Natural killer cell (primary cell): Measurements from ENCODE around the gene CCDC54. TPM values are rescaled to one million over a fixed set of nuclear protein-coding genes. Genes with fewer than 3 reads are reported as not detected.

Source experiments
- ATAC-seq, 3 donors: fragments of 150-1000 bp in 2 of 3; fragments of 200-7000 bp in 1 of 3; cut with Tn5 transposase; 1 replicate in 1 of 3; 2 replicates in 2 of 3; pipeline ENCODE4 v1.10.0; 2021; ENCODE audit warnings: mild to moderate bottlenecking in 2 of 3, moderate library complexity in 2 of 3
- DNase-seq, 2 donors: peaks; one replicate each; pipeline versions ENCODE4 v3.0.0 to v3.0.0-alpha.2; 2013 to 2021; ENCODE audit warnings: mixed read lengths in 1 of 2
- H3K27ac ChIP-seq: one replicate; pipeline ENCODE4 v1.5.1; 2013; ENCODE audit warnings: mild to moderate bottlenecking, low read length
- H3K27me3 ChIP-seq: one replicate; pipeline ENCODE4 v1.6.1; 2013; ENCODE audit warnings: low read length; ENCODE audit not compliant: control insufficient read depth, insufficient read depth
- H3K36me3 ChIP-seq: one replicate; pipeline ENCODE4 v1.6.1; 2013; ENCODE audit warnings: low read length; ENCODE audit not compliant: control insufficient read depth, insufficient read depth
- H3K4me1 ChIP-seq: one replicate; pipeline ENCODE4 v1.6.1; 2013; ENCODE audit warnings: low read length; ENCODE audit not compliant: control insufficient read depth, insufficient read depth
- H3K4me3 ChIP-seq: one replicate; pipeline ENCODE4 v1.5.1; 2013; ENCODE audit warnings: low read length
- H3K9me3 ChIP-seq: one replicate; pipeline ENCODE4 v1.6.1; 2013; ENCODE audit warnings: low read length; ENCODE audit not compliant: control insufficient read depth, insufficient read depth
- H3K27ac Mint-ChIP-seq, 2 donors: one replicate each; pipeline ENCODE4 v1.8.0; 2022; ENCODE audit warnings: mild to moderate bottlenecking in 2 of 2, mixed read lengths in 2 of 2, moderate library complexity in 1 of 2
- H3K27me3 Mint-ChIP-seq, 2 donors: one replicate each; pipeline ENCODE4 v1.8.0; 2022; ENCODE audit warnings: low read depth in 2 of 2, mixed read lengths in 2 of 2
- H3K36me3 Mint-ChIP-seq: one replicate; pipeline ENCODE4 v1.8.0; 2022; ENCODE audit warnings: mixed read lengths
- H3K4me1 Mint-ChIP-seq, 2 donors: one replicate each; pipeline ENCODE4 v1.8.0; 2022; ENCODE audit warnings: mixed read lengths in 2 of 2
- H3K4me3 Mint-ChIP-seq: one replicate; pipeline ENCODE4 v1.8.0; 2022; ENCODE audit warnings: mild to moderate bottlenecking, moderate library complexity, mixed read lengths
- H3K9me3 Mint-ChIP-seq, 2 donors: one replicate each; pipeline ENCODE4 v1.8.0; 2022; ENCODE audit warnings: mixed read lengths in 2 of 2
- WGBS: methylation state at CpG from one replicate; pipeline ENCODE4 v1.1.7; 2013; ENCODE audit warnings: missing lambda C conversion rate; ENCODE audit not compliant: insufficient coverage; 5-methylcytosine and 5-hydroxymethylcytosine counted together
- intact Hi-C: fragments of 100-400 bp; cut with micrococcal nuclease; formaldehyde crosslinking; loops from one replicate; pipeline ENCODE4 v1.14.2; 2022
- total RNA-seq, 4 donors: library from RNA; stranded (reverse); fragments of 120-200 nt in 1 of 4; gene quantifications; one replicate each; pipeline versions ENCODE4 v1.2.3 to v1.2.4, GENCODE V29; 2013 to 2022
- TF ChIP-seq, protein P1 (sequence below): fragments of 200-600 bp; IDR thresholded peaks from one replicate; pipeline ENCODE4 v1.8.0; 2022; ENCODE audit warnings: antibody characterized with exemption

Gene CCDC54
- total RNA-seq, 3 donors from 2014 or later (not counting 1 experiment from before 2014, with no cell fraction given) = not detected

DNA sequence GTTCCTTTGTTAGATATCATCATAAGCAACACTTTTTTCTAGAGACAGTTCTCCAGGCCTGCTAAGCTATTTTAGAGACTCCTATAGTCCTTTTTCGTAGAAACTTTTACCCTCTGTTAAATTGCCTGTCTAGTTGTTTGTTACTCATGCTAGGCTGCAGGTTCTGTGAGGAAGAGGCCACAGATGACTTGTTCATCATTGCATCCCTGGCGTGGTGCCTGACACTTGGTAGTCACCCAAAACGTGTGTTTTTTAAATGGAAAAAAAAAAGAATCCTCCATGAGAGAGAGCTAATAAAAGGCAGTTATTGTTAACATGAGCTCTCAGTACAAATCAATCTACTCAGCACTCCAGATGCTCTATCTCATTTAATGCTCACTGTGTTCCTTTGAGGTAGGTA is 35.1 kb downstream of the CCDC54 start:
- Mint-ChIP-seq H3K4me1 (peaks cover 11 to 16% of the 10 kb centered on the region in 2 donors), H3K9me3 (peaks cover 4 to 5% of the 10 kb centered on the region in 2 donors), H3K36me3 (peaks cover 10% of the 10 kb centered on the region), H3K27me3 (peaks cover 0 to 3% of the 10 kb centered on the region in 2 donors), H3K27ac (no peak overlapping the region), H3K4me3 (no peak overlapping the region)
- DNase-seq (no peak), ATAC-seq (no peak)
- Histone ChIP-seq H3K9me3 (peaks cover 4% of the 10 kb centered on the region), H3K27me3 (no peaks in the 10 kb centered on the region), H3K27ac (no peak overlapping the region), H3K4me3 (no peak overlapping the region), H3K36me3 (no peaks in the 10 kb centered on the region), H3K4me1 (no peaks in the 10 kb centered on the region)
- TF ChIP-seq, protein P1, sequence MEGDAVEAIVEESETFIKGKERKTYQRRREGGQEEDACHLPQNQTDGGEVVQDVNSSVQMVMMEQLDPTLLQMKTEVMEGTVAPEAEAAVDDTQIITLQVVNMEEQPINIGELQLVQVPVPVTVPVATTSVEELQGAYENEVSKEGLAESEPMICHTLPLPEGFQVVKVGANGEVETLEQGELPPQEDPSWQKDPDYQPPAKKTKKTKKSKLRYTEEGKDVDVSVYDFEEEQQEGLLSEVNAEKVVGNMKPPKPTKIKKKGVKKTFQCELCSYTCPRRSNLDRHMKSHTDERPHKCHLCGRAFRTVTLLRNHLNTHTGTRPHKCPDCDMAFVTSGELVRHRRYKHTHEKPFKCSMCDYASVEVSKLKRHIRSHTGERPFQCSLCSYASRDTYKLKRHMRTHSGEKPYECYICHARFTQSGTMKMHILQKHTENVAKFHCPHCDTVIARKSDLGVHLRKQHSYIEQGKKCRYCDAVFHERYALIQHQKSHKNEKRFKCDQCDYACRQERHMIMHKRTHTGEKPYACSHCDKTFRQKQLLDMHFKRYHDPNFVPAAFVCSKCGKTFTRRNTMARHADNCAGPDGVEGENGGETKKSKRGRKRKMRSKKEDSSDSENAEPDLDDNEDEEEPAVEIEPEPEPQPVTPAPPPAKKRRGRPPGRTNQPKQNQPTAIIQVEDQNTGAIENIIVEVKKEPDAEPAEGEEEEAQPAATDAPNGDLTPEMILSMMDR = no peak
- intact Hi-C loops = no loop called here
- 92% methylated on average over 3 of the region's 3 CpGs for WGBS

DNA sequence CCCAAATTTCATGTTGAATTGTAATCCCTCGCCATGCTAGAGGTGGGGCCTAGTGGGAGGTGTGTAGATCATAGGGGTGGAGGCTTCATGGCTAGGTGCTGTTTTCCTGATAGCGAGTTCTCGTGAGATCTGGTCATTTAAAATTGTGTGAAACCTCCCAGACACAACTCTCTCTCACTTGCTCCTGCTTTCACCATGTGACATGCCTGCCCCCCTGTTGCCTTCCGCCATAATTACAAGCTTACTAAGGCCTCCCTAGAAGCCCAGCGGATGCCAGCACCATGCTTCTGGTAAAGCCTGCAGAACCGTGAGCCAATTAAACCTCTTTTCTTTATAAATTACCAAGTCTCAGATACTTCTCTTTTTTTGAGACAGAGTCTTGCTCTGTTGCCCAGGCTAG is 36.0 kb downstream of the CCDC54 start:
- Mint-ChIP-seq H3K4me1 (peaks cover 11 to 16% of the 10 kb centered on the region in 2 donors), H3K36me3 (peaks cover 10% of the 10 kb centered on the region), H3K27ac (no peak overlapping the region), H3K9me3 (peaks cover 4 to 5% of the 10 kb centered on the region in 2 donors), H3K4me3 (no peak overlapping the region), H3K27me3 (peaks cover 0 to 6% of the 10 kb centered on the region in 2 donors)
- Histone ChIP-seq H3K27me3 (no peaks in the 10 kb centered on the region), H3K36me3 (no peaks in the 10 kb centered on the region), H3K4me1 (no peaks in the 10 kb centered on the region), H3K27ac (no peak overlapping the region), H3K4me3 (no peak overlapping the region), H3K9me3 (peaks cover 4% of the 10 kb centered on the region)
- 99% methylated on average over 6 of the region's 6 CpGs for WGBS
- no peak for ATAC-seq
- intact Hi-C loops = no loop called here
- DNase-seq = no peak
- TF ChIP-seq, protein P1 = no peak

DNA sequence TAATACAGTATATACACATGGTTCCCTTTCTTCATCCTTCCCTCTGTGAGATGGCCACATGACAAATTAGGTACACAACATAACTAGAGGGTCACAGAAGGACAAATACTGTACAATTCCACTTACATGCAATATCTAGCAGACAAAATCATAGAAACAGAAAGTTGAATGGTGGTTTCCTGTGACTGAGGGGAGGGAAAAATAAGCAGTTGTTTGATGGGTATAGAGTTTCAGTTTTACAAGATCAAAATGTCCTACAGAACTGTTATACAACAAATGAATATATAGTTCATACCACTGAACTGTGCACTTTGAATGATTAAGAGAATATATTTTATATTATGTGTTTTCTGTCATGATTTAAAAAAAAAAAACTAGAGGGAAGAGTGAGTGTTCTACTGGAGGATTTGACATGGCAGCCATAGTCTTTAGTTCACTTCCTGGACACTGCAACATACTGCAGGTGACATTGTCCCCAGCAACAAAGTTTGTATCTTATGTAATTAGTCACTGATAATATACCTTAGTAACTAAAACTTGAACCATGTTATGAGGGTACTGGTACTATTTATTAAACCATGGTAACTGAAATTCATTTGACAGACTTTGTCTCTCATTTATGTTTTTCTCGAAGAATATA is 37.2 kb downstream of the CCDC54 start:
- peaks cover 2% of the 10 kb centered on the region in 2 donors for H3K9me3 Mint-ChIP-seq
- no peak overlapping the region for H3K4me3 ChIP-seq
- no peaks in the 10 kb centered on the region for H3K4me1 ChIP-seq
- no peaks in the 10 kb centered on the region for H3K9me3 ChIP-seq
- intact Hi-C loops = no loop called here
- DNase-seq (no peak), ATAC-seq (peak; percentile 62 to 72 (median 63))
- no peaks in the 10 kb centered on the region for H3K27me3 ChIP-seq
- peaks cover 4% of the 10 kb centered on the region for H3K36me3 Mint-ChIP-seq
- H3K27ac Mint-ChIP-seq = no peak overlapping the region
- peaks cover 11 to 16% of the 10 kb centered on the region in 2 donors for H3K4me1 Mint-ChIP-seq
- peaks cover 8% of the 10 kb centered on the region in 2 donors for H3K27me3 Mint-ChIP-seq
- TF ChIP-seq, protein P1 = no peak
- no peaks in the 10 kb centered on the region for H3K36me3 ChIP-seq
- H3K27ac ChIP-seq = no peak overlapping the region
- H3K4me3 Mint-ChIP-seq = no peak overlapping the region
- WGBS = no CpG with 5 or more reads among the region's 1 CpG

DNA sequence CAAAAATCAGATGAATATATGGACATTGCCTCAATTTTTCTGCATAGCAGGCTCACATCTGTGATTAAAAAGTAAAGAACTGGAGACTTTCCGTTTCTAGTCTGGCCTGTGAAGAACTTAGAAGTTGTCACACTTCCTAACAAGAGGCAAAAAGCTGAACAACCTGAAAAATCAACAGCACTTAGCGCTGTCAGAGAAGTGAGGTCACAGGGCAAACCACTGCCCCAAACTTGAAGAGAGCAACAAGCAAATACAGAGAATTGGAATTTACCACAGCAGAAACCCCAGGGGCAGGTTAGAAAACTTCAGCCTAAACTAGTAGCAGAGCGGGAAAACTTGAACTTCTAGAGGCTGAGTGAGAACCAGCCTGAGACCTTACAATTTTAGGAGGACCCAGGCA is 38.9 kb downstream of the CCDC54 start:
- H3K9me3 Mint-ChIP-seq = no peaks in the 10 kb centered on the region

More for the DNA sequence above, 38.9 kb downstream of the CCDC54 start:
- intact Hi-C loops = no loop called here
- TF ChIP-seq, protein P1 = no peak
- ATAC-seq (peak; percentile 39 to 75 (median 73)), DNase-seq (no peak)
- H3K27me3 ChIP-seq = no peaks in the 10 kb centered on the region
- no peak overlapping the region for H3K4me3 ChIP-seq
- Mint-ChIP-seq H3K27me3 (peaks cover 11 to 19% of the 10 kb centered on the region in 2 donors), H3K36me3 (no peaks in the 10 kb centered on the region), H3K27ac (peak overlapping the region in 1 of 2 donors; percentile 21), H3K4me3 (no peak overlapping the region), H3K4me1 (peaks cover 14 to 19% of the 10 kb centered on the region in 2 donors)
- WGBS = 54% methylated on average over 3 of the region's 3 CpGs
- no peaks in the 10 kb centered on the region for H3K36me3 ChIP-seq
- H3K27ac ChIP-seq = no peak overlapping the region
- H3K4me1 ChIP-seq = no peaks in the 10 kb centered on the region
- no peaks in the 10 kb centered on the region for H3K9me3 ChIP-seq
